K562 (cell line): ENCODE data around the gene GZF1. TPM values are rescaled to one million over a fixed set of nuclear protein-coding genes. Genes with fewer than 3 reads are reported as not detected.
A peak's percentile ranks its signal among the peaks of the same experiment; 100 is the strongest.

Source experiments
- ATAC-seq: fragments of 200-7000 bp; cut with Tn5 transposase; 3 replicates; pipeline ENCODE4 v1.9.1; 2020; ENCODE audit warnings: moderate library complexity
- BruUV-seq: library from RNA; stranded (reverse); fragments of 400-500 nt; replicated peaks from 2 replicates; lab custom pipeline; 2021; lab: Mats Ljungman, UMichigan
- CTCF ChIA-PET: fragments of 300-600 bp; formaldehyde crosslinking; extraction: SDS; loops from one replicate; lab custom pipeline; 2021; ENCODE audit warnings: low intra/inter-chr PET ratio; lab: Yijun Ruan, JAX
- POLR2A ChIA-PET: fragments of 300-600, 350-650 bp; sonication (Branson Sonifier 250); formaldehyde crosslinking; extraction: SDS; loops from one replicate; lab custom pipeline; 2021; ENCODE audit warnings: antibody characterized with exemption, inconsistent platforms; lab: Yijun Ruan, JAX
- DNase-seq, 4 experiments: peaks; one replicate each; pipeline versions ENCODE4 v3.0.0 to v3.0.0-alpha.2; 2011 to 2018; ENCODE audit warnings: low spot score in 3 of 4, mixed read lengths in 3 of 4; ENCODE audit errors: extremely low read depth in 1 of 4
- FAIRE-seq: peaks from 2 replicates; lab custom pipeline; 2011; peaks lifted over from hg19 to GRCh38; lab: Jason Lieb, UNC
- H2AFZ ChIP-seq: 2 replicates; pipeline ENCODE4 v1.6.0; 2011; ENCODE audit warnings: low read depth, low read length, control low read depth, inconsistent platforms
- H3K27ac ChIP-seq: fragments of 200-600 bp; 3 replicates; pipeline ENCODE4 v1.8.0; 2011; ENCODE audit warnings: low read depth, mild to moderate bottlenecking, control low read depth, inconsistent platforms, low read length, moderate library complexity, mixed read lengths; ENCODE audit errors: extremely low read depth
- H3K27me3 ChIP-seq, 2 experiments: fragments of 300-600 bp in 1 of 2; 2 replicates in 1 of 2; 3 replicates in 1 of 2; pipeline versions ENCODE4 v1.6.0 to v1.8.0; 2011; ENCODE audit warnings: inconsistent platforms in 2 of 2, low read length in 2 of 2, mild to moderate bottlenecking in 1 of 2, mixed read lengths in 1 of 2, moderate library complexity in 1 of 2; ENCODE audit not compliant: control insufficient read depth in 2 of 2, insufficient read depth in 2 of 2
- H3K36me3 ChIP-seq: fragments of 300-600 bp; 3 replicates; pipeline ENCODE4 v1.8.0; 2011; ENCODE audit warnings: mild to moderate bottlenecking, low read length, inconsistent platforms; ENCODE audit not compliant: control insufficient read depth, insufficient read depth
- H3K4me1 ChIP-seq, 2 experiments: fragments of 200-600 bp in 1 of 2; replicated peaks in 1 of 2; 2 replicates in 1 of 2; 3 replicates in 1 of 2; pipeline versions ENCODE4 v1.5.1 to v1.8.0; 2011; ENCODE audit warnings: inconsistent platforms in 2 of 2, low read length in 2 of 2, mild to moderate bottlenecking in 1 of 2, mixed read lengths in 1 of 2, moderate library complexity in 1 of 2; ENCODE audit not compliant: control insufficient read depth in 2 of 2, insufficient read depth in 2 of 2
- H3K4me2 ChIP-seq: 2 replicates; pipeline ENCODE4 v1.6.1; 2011; ENCODE audit warnings: low read length, control low read depth, inconsistent platforms, mixed read lengths; ENCODE audit not compliant: insufficient read depth
- H3K4me3 ChIP-seq: fragments of 200-600 bp; sonication (generic), shearing (Covaris generic); 2 replicates; pipeline ENCODE4 v1.5.1; 2016; ENCODE audit warnings: control low read depth, inconsistent platforms
- H3K79me2 ChIP-seq: fragments of 200-600 bp; 3 replicates; pipeline ENCODE4 v1.8.0; 2011; ENCODE audit warnings: low read length, inconsistent platforms; ENCODE audit not compliant: control insufficient read depth, insufficient read depth
- H3K9ac ChIP-seq, 2 experiments: 2 replicates each; pipeline versions ENCODE4 v1.6.0 to v1.6.1; 2011; ENCODE audit warnings: low read depth in 2 of 2, low read length in 2 of 2, control low read depth in 1 of 2, inconsistent platforms in 1 of 2, mild to moderate bottlenecking in 1 of 2, mixed read lengths in 1 of 2; ENCODE audit not compliant: insufficient read depth in 1 of 2
- H3K9me1 ChIP-seq: one replicate; pipeline ENCODE4 v1.6.0; 2011; ENCODE audit warnings: inconsistent platforms, mild to moderate bottlenecking, low read length, moderate library complexity; ENCODE audit not compliant: control insufficient read depth, insufficient read depth
- H3K9me3 ChIP-seq: replicated peaks from 2 replicates; pipeline ENCODE4 v1.5.1; 2011; ENCODE audit warnings: low read depth, low read length, inconsistent platforms; ENCODE audit not compliant: control insufficient read depth, insufficient read depth
- H4K20me1 ChIP-seq: replicated peaks from 2 replicates; pipeline ENCODE4 v1.6.1; 2011; ENCODE audit warnings: low read length, inconsistent platforms, mixed read lengths; ENCODE audit not compliant: control insufficient read depth, insufficient read depth
- CTCF ChIP-seq, 3 experiments: IDR thresholded peaks in 2 of 3; conservative IDR thresholded peaks in 1 of 3; 2 replicates each; pipeline ENCODE4 v1.5.1; 2011 to 2012; ENCODE audit warnings: low read length in 3 of 3, mild to moderate bottlenecking in 3 of 3, control low read depth in 2 of 3, improper control_type of control experiment in 1 of 3, inconsistent platforms in 1 of 3, low read depth in 1 of 3, mixed read lengths in 1 of 3, moderate library complexity in 1 of 3; ENCODE audit not compliant: insufficient read depth in 2 of 3
- GTF3C2 ChIP-seq: IDR thresholded peaks from 3 replicates; pipeline ENCODE4 v1.6.1; 2011; ENCODE audit warnings: borderline replicate concordance, mild to moderate bottlenecking, moderate library complexity; ENCODE audit not compliant: insufficient read length; ENCODE audit errors: extremely low read depth
- POLR2G ChIP-seq: fragments of 200-400 bp; formaldehyde crosslinking; IDR thresholded peaks from 2 replicates; pipeline ENCODE4 v1.6.1; 2017; ENCODE audit warnings: low read depth, mild to moderate bottlenecking, antibody characterized with exemption, low read length, moderate library complexity
- RBBP5 ChIP-seq: fragments of 200-600 bp; sonication (generic); IDR thresholded peaks from 2 replicates; pipeline ENCODE4 v1.6.1; 2012; ENCODE audit warnings: borderline replicate concordance, mild to moderate bottlenecking, low read length, control low read depth, inconsistent platforms; ENCODE audit not compliant: insufficient read depth, poor library complexity, severe bottlenecking
- SAFB ChIP-seq: fragments of 200-400 bp; formaldehyde crosslinking; IDR thresholded peaks from 2 replicates; pipeline ENCODE4 v1.6.1; 2017; ENCODE audit warnings: low read depth, low read length, borderline replicate concordance
- SIN3A ChIP-seq, 2 experiments: fragments of 150-350 bp in 1 of 2; IDR thresholded peaks; 2 replicates each; pipeline ENCODE4 v1.6.1; 2011 to 2016; ENCODE audit warnings: borderline replicate concordance in 2 of 2, low read depth in 2 of 2, low read length in 2 of 2, mild to moderate bottlenecking in 2 of 2, moderate library complexity in 2 of 2; ENCODE audit not compliant: control insufficient read depth in 1 of 2
- TEAD1 ChIP-seq, 2 experiments: fragments of 450-650 bp in 1 of 2; sonication (generic) in 1 of 2; formaldehyde crosslinking; IDR thresholded peaks; 2 replicates each; pipeline versions ENCODE4 v1.4.0 to v1.8.0; 2020 to 2022; ENCODE audit warnings: mild to moderate bottlenecking in 2 of 2, missing genetic modification reagents in 1 of 2
- TFAP4 ChIP-seq: sonication (generic); formaldehyde crosslinking; IDR thresholded peaks from 2 replicates; pipeline ENCODE4 v1.8.0; 2022; ENCODE audit warnings: missing genetic modification reagents, mild to moderate bottlenecking, moderate library complexity, borderline replicate concordance
- U2AF2 ChIP-seq: fragments of 200-400 bp; formaldehyde crosslinking; optimal IDR thresholded peaks from 2 replicates; pipeline ENCODE3; 2017; ENCODE audit warnings: low read depth, mild to moderate bottlenecking, low read length
- ZNF12 ChIP-seq: sonication (generic); formaldehyde crosslinking; IDR thresholded peaks from 2 replicates; pipeline ENCODE4 v1.4.0; 2020; ENCODE audit warnings: mild to moderate bottlenecking, missing genetic modification reagents
- ZNF23 ChIP-seq: fragments of 250-450 bp; sonication (Bioruptor Pico); IDR thresholded peaks from 2 replicates; pipeline ENCODE4 v1.4.0; 2020; ENCODE audit warnings: mild to moderate bottlenecking
- ZNF507 ChIP-seq: conservative IDR thresholded peaks from 2 replicates; pipeline ENCODE4 v1.6.1; 2017; ENCODE audit warnings: missing genetic modification characterization, missing compliant biosample characterization
- WGBS: fragments of 100-300 bp; shearing (Covaris generic); methylation state at CpG from one replicate; pipeline ENCODE4 v1.1.6; 2016; ENCODE audit warnings: low coverage, mixed read lengths; ENCODE audit not compliant: insufficient coverage; ENCODE audit errors: missing lambda C conversion rate; 5-methylcytosine and 5-hydroxymethylcytosine counted together
- in situ Hi-C: fragments of 300-500 bp; cut with MboI; formaldehyde crosslinking; loops from 4 replicates; pipeline ENCODE4 v1.15.0; 2018; ENCODE audit warnings: inconsistent platforms, mixed read lengths
- intact Hi-C: fragments of 100-400 bp; cut with micrococcal nuclease; formaldehyde crosslinking; loops from 2 replicates; pipeline ENCODE4 v1.14.2; 2022
- polyA plus RNA-seq, 8 experiments: library from polyadenylated mRNA; depleted of rRNA in 4 of 8; stranded (reverse) in 5 of 8; unstranded in 3 of 8; fragments of >200 nt; fragmentation: Nextera tagmentation in 2 of 8; fragmentation: Illumina TruSeq in 1 of 8; extraction: Ambion mirVana in 2 of 8; extraction: Trizol in 1 of 8; gene quantifications; 2 replicates each; pipeline versions ENCODE4 v1.2.1 to v1.2.3, GENCODE V29; 2011 to 2014; ENCODE audit warnings: inconsistent platforms in 1 of 8, missing spikeins in 1 of 8
- total RNA-seq, 7 experiments: library from RNA; depleted of rRNA in 6 of 7; stranded (reverse); fragments of >200 nt in 6 of 7; fragmentation: Illumina TruSeq in 2 of 7; extraction: Trizol in 2 of 7; gene quantifications; 2 replicates each; pipeline versions ENCODE4 v1.2.1 to v1.2.3, GENCODE V29; 2011 to 2021; ENCODE audit warnings: low replicate concordance in 1 of 7

GZF1 gene
- total and polyA plus RNA-seq, 9 of the 15 experiments (the other 6 are each of a cell fraction or from before 2014, with no cell fraction given), result 1.2 to 15.7 (median 7.4) TPM

GRCh38 chr20:23362392-23363256, 642 bp downstream of the GZF1 start:
- no peaks in the 10 kb centered on the region for H3K9me1 ChIP-seq
- ChIA-PET CTCF (no interaction called here), POLR2A (interaction anchor here (0.6 kb wide), 1 partner anchor 11 kb away, joined by 3 read pairs; no protein-coding TSS in a partner anchor)
- peak overlapping the region; percentile 45; the same call in 1 of the 2 replicates for H2AFZ ChIP-seq
- H4K20me1 ChIP-seq, result peaks cover 14% of the 10 kb centered on the region; the same call in 1 of the 2 replicates
- peak overlapping the region; percentile 87 for H3K27ac ChIP-seq
- intact Hi-C loops (loop anchor here (5.0 kb wide), 1 partner anchor 50 kb away; no protein-coding TSS in a partner anchor), in situ Hi-C loops (no loop called here)
- no peaks in the 10 kb centered on the region for H3K9me3 ChIP-seq
- DNase-seq (peak in 1 of 4 experiments; percentile 9), ATAC-seq (peak; percentile 7; the same call in 1 of the 3 replicates), FAIRE-seq (no peak)
- peaks cover 66% of the 10 kb centered on the region for H3K79me2 ChIP-seq
- H3K9ac ChIP-seq, result peak overlapping the region; percentile 71 to 94
- TSS peak; percentile 38 for BruUV-seq
- H3K36me3 ChIP-seq, result peaks cover 39% of the 10 kb centered on the region
- WGBS, result 3% methylated on average over 38 of the region's 50 CpGs
- peaks cover 27 to 39% of the 10 kb centered on the region in 2 experiments for H3K4me1 ChIP-seq
- H3K27me3 ChIP-seq, result no peaks in the 10 kb centered on the region
- peak overlapping the region; percentile 86 for H3K4me3 ChIP-seq
- H3K4me2 ChIP-seq, result peak overlapping the region; percentile 75
- TF ChIP-seq POLR2G (peak; percentile 5; the same call in 1 of the 2 replicates), TEAD1 (CRISPR knock-in tag; IDR thresholded peaks at IDR 0.05) (peak in 1 of 2 experiments; percentile 8; a peak in 1 of 4 replicates), SIN3A (IDR thresholded peaks at IDR 0.05; ENCODE audit: borderline replicate concordance in 2 of 2, control insufficient read depth in 1 of 2, low read depth in 2 of 2, low read length in 2 of 2) (peak in 1 of 2 experiments; percentile 6; a peak in 1 of 4 replicates), TFAP4 (CRISPR knock-in tag) (0 out of 2 replicates have a peak, but pooled peaks have one; percentile 21), CTCF (IDR thresholded peaks at IDR 0.05 in 2 of 3, conservative IDR thresholded peaks at IDR 0.05 in 1 of 3; ENCODE audit: insufficient read depth in 2 of 3, low read depth in 1 of 3, low read length in 3 of 3) (peak; percentile 9 to 21 (median 19); a peak in 1 of 6 replicates), RBBP5 (peak; percentile 3), U2AF2 (no peak), ZNF12 (CRISPR knock-in tag) (peak; percentile 20; the same call in 1 of the 2 replicates), ZNF507 (tag) (no peak), ZNF23 (CRISPR knock-in tag) (no peak), SAFB (0 out of 2 replicates have a peak, but pooled peaks have one; percentile 12), GTF3C2 (no peak)
